Measurements from ENCODE around the gene CBFA2T3. TPM values are rescaled to one million over a fixed set of nuclear protein-coding genes. Genes with fewer than 3 reads are reported as not detected.

Gene CBFA2T3
- total and polyA plus RNA-seq, 2 of the 13 experiments (the other 11 are each of a cell fraction or from before 2014, with no cell fraction given), result 0.05 TPM; not detected in 1

- FAIRE-seq (no peak), DNase-seq (ENCODE audit: low spot score) (no peak), ATAC-seq (no peak)
- 0 out of 2 replicates have a peak, but pooled peaks cover 4% of the 10 kb centered on the region for H4K20me1 ChIP-seq (ENCODE audit: insufficient read depth, low read length)
- H3K27ac ChIP-seq (ENCODE audit: extremely low read length, insufficient read depth, low read length), result no peak overlapping the region
- no peak overlapping the region for H3K4me2 ChIP-seq (ENCODE audit: low read depth, low read length)
- intact Hi-C loops (cut with micrococcal nuclease; ENCODE audit: unreplicated experiment), result no loop called here
- H3K4me1 ChIP-seq (ENCODE audit: insufficient read depth, low read length), result no peaks in the 10 kb centered on the region
- BruUV-seq (replicated peaks), result no TSS peak
- TF ChIP-seq ELF1 (CRISPR knock-in tag; IDR thresholded peaks at IDR 0.05), result no peak
- TF ChIP-seq, protein P1, sequence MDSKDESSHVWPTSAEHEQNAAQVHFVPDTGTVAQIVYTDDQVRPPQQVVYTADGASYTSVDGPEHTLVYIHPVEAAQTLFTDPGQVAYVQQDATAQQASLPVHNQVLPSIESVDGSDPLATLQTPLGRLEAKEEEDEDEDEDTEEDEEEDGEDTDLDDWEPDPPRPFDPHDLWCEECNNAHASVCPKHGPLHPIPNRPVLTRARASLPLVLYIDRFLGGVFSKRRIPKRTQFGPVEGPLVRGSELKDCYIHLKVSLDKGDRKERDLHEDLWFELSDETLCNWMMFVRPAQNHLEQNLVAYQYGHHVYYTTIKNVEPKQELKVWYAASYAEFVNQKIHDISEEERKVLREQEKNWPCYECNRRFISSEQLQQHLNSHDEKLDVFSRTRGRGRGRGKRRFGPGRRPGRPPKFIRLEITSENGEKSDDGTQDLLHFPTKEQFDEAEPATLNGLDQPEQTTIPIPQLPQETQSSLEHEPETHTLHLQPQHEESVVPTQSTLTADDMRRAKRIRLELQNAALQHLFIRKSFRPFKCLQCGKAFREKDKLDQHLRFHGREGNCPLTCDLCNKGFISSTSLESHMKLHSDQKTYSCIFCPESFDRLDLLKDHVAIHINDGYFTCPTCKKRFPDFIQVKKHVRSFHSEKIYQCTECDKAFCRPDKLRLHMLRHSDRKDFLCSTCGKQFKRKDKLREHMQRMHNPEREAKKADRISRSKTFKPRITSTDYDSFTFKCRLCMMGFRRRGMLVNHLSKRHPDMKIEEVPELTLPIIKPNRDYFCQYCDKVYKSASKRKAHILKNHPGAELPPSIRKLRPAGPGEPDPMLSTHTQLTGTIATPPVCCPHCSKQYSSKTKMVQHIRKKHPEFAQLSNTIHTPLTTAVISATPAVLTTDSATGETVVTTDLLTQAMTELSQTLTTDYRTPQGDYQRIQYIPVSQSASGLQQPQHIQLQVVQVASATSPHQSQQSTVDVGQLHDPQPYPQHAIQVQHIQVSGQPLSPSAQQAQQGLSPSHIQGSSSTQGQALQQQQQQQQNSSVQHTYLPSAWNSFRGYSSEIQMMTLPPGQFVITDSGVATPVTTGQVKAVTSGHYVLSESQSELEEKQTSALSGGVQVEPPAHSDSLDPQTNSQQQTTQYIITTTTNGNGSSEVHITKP (CRISPR knock-in tag; IDR thresholded peaks at IDR 0.05; ENCODE audit: low read depth), result no peak
- no peak for TF ChIP-seq ZNF17 (CRISPR knock-in tag; IDR thresholded peaks at IDR 0.05)
- no peak for TF ChIP-seq ZNF432 (CRISPR knock-in tag; IDR thresholded peaks at IDR 0.05; ENCODE audit: borderline replicate concordance)
- TF ChIP-seq FOXJ3 (CRISPR knock-in tag; IDR thresholded peaks at IDR 0.05; ENCODE audit: borderline replicate concordance), result no peak
- TF ChIP-seq BCLAF1 (IDR thresholded peaks at IDR 0.05), result no peak
- TF ChIP-seq ZZZ3 (CRISPR knock-in tag; IDR thresholded peaks at IDR 0.05; ENCODE audit: borderline replicate concordance), result no peak
- TF ChIP-seq TIGD3 (CRISPR knock-in tag; IDR thresholded peaks at IDR 0.05; ENCODE audit: borderline replicate concordance), result no peak
- TF ChIP-seq TCF7 (IDR thresholded peaks at IDR 0.05; ENCODE audit: low read depth), result no peak
- TF ChIP-seq SPEN (CRISPR knock-in tag; IDR thresholded peaks at IDR 0.05; ENCODE audit: low read depth), result no peak
- no peak for TF ChIP-seq GATAD2A (CRISPR knock-in tag; IDR thresholded peaks at IDR 0.05)
- no peak for TF ChIP-seq HMGXB3 (CRISPR knock-in tag; IDR thresholded peaks at IDR 0.05; ENCODE audit: borderline replicate concordance)
- H3K36me3 ChIP-seq (replicated peaks in 1 of 2; ENCODE audit: control insufficient read depth in 1 of 2, insufficient read depth in 2 of 2, low read length in 2 of 2), result no peaks in the 10 kb centered on the region
- ChIA-PET CTCF (ENCODE audit: low intra/inter-chr PET ratio, low total read pairs) (no interaction called here), POLR2A (no interaction called here)
- in situ Hi-C loops (cut with HindIII; ENCODE audit: extremely low pct_ligation_motif_present, low pct_unique_long_range_greater_than_20kb), result no loop called here
- no peak overlapping the region for H2AFZ ChIP-seq (ENCODE audit: low read length)
- H3K4me3 ChIP-seq (replicated peaks in 1 of 3; ENCODE audit: insufficient read depth in 1 of 3, low read depth in 2 of 3, low read length in 3 of 3), result no peak overlapping the region
- H3K79me2 ChIP-seq (ENCODE audit: insufficient read depth, low read length), result no peaks in the 10 kb centered on the region
- H3K27me3 ChIP-seq (ENCODE audit: control insufficient read depth in 1 of 2, insufficient read depth in 2 of 2, low read length in 2 of 2), result peaks cover 57 to 93% of the 10 kb centered on the region in 2 experiments
- H3K9me3 ChIP-seq (ENCODE audit: low read length), result no peaks in the 10 kb centered on the region
- 20% methylated on average over 9 of the region's 9 CpGs for WGBS (ENCODE audit: low lambda C conversion rate)
- H3K9ac ChIP-seq (ENCODE audit: insufficient read depth, low read depth, low read length), result no peak overlapping the region
Measured at GRCh38 chr16:88869673-88869980, 107.4 kb downstream of the CBFA2T3 start.

Data from HepG2 (cell line).